C4-2B (cell line): ENCODE data around the gene PHLPP1.
"Not testable (repeated sequence)": the region's sequence is repeated elsewhere in the genome, so short reads cannot be mapped to it uniquely, and the experiment has no call there.

Experiments
- H3K27ac ChIP-seq: fragments of 450-650 bp; 2 replicates; pipeline ENCODE4 v1.5.1; 2017
- ZFX ChIP-seq: fragments of 450-650 bp; IDR thresholded peaks from 2 replicates; pipeline ENCODE4 v1.6.1; 2017
- TF ChIP-seq, protein P1 (sequence below): fragments of 450-650 bp; conservative IDR thresholded peaks from 2 replicates; pipeline ENCODE4 v1.5.1; 2017; ENCODE audit warnings: mild to moderate bottlenecking

The PHLPP1 gene

DNA sequence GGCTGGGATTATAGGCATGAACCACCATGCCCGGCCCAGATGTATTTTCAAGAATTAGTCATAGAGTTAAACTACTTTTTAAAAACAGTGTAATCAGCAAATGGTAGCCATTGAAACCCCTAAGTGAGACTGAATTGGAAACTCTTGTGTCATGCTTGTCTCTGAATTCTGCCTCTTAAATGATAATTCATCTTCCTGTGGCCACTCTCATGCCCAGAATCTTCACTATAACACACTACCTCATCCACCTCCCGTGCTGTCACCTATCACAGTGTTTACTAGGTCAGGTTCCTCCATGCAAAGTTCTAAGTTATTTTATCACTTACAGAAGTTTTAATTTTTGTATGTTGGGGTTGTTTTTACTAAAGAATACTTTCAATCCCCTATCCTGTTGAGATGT is 197.5 kb downstream of the PHLPP1 start:
- no peak for TF ChIP-seq ZFX
- TF ChIP-seq, protein P1, sequence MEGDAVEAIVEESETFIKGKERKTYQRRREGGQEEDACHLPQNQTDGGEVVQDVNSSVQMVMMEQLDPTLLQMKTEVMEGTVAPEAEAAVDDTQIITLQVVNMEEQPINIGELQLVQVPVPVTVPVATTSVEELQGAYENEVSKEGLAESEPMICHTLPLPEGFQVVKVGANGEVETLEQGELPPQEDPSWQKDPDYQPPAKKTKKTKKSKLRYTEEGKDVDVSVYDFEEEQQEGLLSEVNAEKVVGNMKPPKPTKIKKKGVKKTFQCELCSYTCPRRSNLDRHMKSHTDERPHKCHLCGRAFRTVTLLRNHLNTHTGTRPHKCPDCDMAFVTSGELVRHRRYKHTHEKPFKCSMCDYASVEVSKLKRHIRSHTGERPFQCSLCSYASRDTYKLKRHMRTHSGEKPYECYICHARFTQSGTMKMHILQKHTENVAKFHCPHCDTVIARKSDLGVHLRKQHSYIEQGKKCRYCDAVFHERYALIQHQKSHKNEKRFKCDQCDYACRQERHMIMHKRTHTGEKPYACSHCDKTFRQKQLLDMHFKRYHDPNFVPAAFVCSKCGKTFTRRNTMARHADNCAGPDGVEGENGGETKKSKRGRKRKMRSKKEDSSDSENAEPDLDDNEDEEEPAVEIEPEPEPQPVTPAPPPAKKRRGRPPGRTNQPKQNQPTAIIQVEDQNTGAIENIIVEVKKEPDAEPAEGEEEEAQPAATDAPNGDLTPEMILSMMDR, result no peak
- H3K27ac ChIP-seq, result no peak overlapping the region

DNA sequence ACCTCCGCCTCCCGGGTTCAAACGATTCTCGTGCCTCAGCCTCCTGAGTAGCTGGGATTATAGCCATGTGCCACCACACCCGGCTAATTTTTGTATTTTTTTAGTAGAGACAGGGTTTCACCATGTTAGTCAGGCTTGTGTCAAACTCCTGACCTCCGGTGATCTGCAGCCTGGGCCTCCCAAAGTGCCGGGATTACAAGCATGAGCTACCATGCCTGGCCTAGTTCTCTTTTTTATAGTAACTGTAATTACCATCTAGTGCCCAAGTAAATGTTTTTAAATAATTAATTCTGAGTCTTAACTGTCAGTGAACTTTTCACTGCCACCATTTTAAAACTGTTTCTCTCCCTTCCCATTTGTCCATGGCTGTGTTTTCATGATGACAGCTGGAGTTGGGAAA is 198.5 kb downstream of the PHLPP1 start:
- H3K27ac ChIP-seq, result not testable (repeated sequence)

DNA sequence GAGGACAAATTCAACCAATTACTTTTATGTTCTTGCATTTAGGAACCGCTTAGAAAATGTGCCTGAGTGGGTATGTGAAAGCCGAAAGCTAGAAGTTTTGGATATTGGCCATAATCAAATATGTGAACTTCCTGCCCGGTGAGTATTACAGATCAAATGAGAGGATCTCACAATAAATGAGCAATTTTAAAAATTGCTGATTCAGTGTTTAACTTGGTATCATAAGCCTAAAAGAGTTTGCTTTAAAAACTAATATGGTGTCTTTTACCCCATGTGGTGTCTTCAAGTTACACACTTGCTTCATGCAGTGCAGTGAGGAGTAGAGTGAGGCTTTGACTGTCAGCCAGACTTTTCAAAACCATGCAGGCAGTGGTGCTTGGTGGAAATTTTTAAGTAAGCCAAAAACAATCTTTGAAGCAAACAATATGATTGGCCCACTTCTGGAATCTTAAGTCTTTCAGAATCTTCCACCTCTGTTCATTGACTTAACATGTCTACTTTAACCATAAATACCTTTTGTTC is 199.6 kb downstream of the PHLPP1 start:
- no peak overlapping the region for H3K27ac ChIP-seq
- TF ChIP-seq, protein P1, result no peak
- TF ChIP-seq ZFX, result no peak

DNA sequence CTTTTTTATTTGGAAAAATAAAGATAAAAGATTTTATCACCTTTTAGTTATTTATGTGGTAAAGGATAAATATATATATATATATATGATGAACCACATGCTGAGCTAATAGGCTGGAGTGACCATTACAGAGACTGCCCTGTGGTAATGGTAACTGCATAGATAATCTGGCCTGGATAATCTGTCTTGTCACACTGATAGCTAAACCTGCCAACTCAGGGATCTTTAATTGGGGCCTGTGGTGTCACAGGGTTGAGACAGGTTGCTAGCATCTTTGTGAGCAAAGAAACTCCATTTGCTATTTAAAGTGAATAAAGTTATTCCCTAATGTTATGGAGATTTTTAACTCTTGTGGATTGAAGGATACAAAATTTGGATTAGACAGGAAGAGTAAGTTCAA is 203.0 kb downstream of the PHLPP1 start:
- TF ChIP-seq, protein P1, result no peak
- TF ChIP-seq ZFX, result no peak
- H3K27ac ChIP-seq, result no peak overlapping the region

DNA sequence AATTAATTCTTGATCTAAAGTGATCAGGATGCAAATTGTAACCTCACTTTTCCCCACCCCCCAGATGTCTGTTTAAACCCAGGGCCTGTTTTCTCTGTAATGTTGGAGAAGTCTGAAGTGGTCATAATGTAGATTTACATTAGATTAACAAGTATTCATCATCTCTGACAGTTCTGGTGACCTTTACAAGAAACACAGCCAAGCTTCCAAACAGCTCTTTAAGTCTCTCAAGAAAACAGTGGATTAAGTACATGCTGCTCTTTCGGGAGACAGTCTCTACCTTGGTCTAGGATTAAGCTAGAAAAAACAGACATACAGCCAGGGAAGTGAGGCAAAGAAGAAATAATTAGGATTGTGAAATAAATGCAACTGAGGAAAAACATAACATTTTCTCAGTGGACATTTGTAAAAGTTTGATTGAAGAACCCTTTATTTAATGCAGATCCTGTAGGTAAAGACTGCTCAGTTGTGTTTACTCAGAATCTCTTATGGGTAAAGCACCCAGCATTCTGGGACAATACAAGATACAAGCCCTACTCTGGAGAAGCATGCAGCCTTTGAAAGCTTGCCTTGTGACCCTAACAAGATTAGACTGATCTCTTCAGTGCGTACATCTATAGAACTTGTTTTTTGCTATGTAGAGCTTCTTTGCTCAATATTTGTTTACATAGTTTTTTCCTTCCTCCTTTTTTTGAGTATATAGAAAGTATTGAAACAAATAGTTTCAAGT is 203.9 kb downstream of the PHLPP1 start:
- H3K27ac ChIP-seq, result no peak overlapping the region
- TF ChIP-seq ZFX, result no peak
- TF ChIP-seq, protein P1, result no peak

DNA sequence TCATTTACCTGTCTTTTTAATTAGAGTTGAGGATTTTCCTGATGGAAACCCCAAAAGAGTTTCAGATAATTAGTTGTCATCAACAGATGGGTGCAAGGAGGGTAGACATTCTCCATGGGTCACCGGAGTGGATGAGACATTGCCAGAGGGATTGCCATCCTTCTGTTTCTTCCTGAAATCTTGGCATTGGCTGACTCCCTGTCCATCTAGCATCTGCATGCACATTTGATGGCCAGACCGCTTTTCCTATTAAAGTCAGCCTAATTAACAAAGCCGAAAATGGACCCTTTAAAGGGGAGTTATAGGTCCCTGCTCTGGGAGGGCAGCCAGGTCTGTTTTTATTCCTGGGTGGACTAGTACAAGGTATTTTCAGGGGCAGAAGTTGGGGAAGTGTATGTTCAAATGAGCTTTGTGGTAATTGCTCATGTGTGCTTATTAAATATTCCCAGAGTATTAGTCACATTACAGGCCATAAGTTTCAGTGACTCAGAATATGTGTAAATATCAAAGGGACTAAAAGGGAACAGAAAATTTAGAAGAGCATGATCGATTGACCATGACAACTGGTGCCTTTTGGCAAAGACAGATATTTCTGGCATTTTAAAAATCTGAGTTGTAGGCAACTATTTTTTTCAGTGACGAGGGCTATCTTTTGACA is 209.8 kb downstream of the PHLPP1 start:
- H3K27ac ChIP-seq, result no peak overlapping the region

DNA sequence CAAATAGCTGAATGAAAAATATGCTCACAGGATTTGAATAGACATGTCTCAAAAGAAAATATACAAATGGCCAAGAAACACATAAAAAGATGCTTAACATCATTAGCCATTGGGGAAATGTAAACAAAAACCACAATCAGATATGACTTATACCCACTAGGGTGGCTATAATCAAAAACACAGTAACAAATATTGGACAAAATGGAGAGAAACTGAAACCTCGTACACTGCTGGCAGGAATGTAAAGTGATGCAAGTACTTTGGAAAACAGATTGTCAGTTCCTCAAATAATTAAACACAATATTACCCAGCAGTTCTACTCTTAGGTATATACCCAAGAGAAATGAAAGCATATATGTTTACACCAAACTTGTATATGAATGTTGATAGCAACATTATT is 213.0 kb downstream of the PHLPP1 start:
- TF ChIP-seq ZFX, result no peak
- TF ChIP-seq, protein P1, result no peak
- H3K27ac ChIP-seq, result no peak overlapping the region

More for the DNA sequence above, 209.8 kb downstream of the PHLPP1 start:
- TF ChIP-seq ZFX, result no peak
- TF ChIP-seq, protein P1, result no peak
